Measurements from ENCODE around the gene EIF2B5. TPM values are rescaled to one million over a fixed set of nuclear protein-coding genes. Genes with fewer than 3 reads are reported as not detected.
A peak's percentile ranks its signal among the peaks of the same experiment; 100 is the strongest.

The EIF2B5 gene
- total and polyA plus RNA-seq, 9 of the 15 experiments (the other 6 are each of a cell fraction or from before 2014, with no cell fraction given): 19.1 to 92.4 (median 74.0) TPM

DNA sequence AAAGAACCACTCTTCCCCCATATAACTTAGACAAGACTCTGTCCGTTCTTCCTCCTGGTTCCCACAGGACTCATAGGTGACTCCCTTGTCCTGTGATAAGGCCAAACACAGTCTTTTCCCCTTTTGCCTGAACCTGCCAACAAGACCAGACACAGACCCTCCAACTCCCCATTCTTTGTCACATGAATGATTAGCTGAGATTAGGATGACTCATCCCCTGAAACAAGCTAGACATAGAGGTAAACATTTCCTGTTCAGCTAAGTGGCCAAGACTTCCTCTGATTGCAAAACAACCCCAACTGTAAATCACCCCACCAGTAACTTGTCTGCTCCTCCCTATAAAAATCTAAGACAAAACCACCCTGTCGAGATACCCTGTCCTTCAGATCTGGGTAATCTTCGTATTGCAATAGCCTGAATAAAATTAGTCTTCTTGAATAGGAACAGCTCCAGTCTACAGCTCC, 49.7 kb upstream of the EIF2B5 start (continued):
- TF ChIP-seq, protein P1, sequence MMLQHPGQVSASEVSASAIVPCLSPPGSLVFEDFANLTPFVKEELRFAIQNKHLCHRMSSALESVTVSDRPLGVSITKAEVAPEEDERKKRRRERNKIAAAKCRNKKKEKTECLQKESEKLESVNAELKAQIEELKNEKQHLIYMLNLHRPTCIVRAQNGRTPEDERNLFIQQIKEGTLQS (IDR thresholded peaks at IDR 0.05): peak; percentile 99
- TF ChIP-seq, protein P1 (CRISPR knock-in tag; conservative IDR thresholded peaks at IDR 0.05): peak; percentile 64; the same call in 1 of the 2 replicates
- TF ChIP-seq SMARCE1 (IDR thresholded peaks at IDR 0.05): peak; percentile 93
- peak; percentile 94 to 96 for TF ChIP-seq TRIM24 (IDR thresholded peaks at IDR 0.05)
- no peak for TF ChIP-seq SIRT6 (IDR thresholded peaks at IDR 0.05; ENCODE audit: low read depth, low read length)
- peak; percentile 50; the same call in 1 of the 2 replicates for TF ChIP-seq TEAD4 (IDR thresholded peaks at IDR 0.05; ENCODE audit: low read length)
- no peak for TF ChIP-seq TEAD4 (CRISPR knock-in tag; IDR thresholded peaks at IDR 0.05; ENCODE audit: borderline replicate concordance)
- TF ChIP-seq TCF3 (CRISPR knock-in tag; IDR thresholded peaks at IDR 0.05): peak; percentile 30; the same call in 1 of the 2 replicates
- no peak for TF ChIP-seq ZNF431 (CRISPR knock-in tag; IDR thresholded peaks at IDR 0.05)
- no peak for TF ChIP-seq SIN3B (IDR thresholded peaks at IDR 0.05; ENCODE audit: low read depth)
- TF ChIP-seq MEIS2 (IDR thresholded peaks at IDR 0.05; ENCODE audit: partially characterized antibody): peak; percentile 97
- TF ChIP-seq, protein P2, sequence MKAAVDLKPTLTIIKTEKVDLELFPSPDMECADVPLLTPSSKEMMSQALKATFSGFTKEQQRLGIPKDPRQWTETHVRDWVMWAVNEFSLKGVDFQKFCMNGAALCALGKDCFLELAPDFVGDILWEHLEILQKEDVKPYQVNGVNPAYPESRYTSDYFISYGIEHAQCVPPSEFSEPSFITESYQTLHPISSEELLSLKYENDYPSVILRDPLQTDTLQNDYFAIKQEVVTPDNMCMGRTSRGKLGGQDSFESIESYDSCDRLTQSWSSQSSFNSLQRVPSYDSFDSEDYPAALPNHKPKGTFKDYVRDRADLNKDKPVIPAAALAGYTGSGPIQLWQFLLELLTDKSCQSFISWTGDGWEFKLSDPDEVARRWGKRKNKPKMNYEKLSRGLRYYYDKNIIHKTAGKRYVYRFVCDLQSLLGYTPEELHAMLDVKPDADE (conservative IDR thresholded peaks at IDR 0.05; ENCODE audit: control insufficient read depth, low read depth, low read length): no peak
- peak; percentile 51 for TF ChIP-seq CBFA2T2 (conservative IDR thresholded peaks at IDR 0.05)
- no peak for TF ChIP-seq CC2D1A (IDR thresholded peaks at IDR 0.05)
- peak; percentile 61 for TF ChIP-seq GABPA (tag; conservative IDR thresholded peaks at IDR 0.05; ENCODE audit: low read depth)
- TF ChIP-seq U2AF2 (optimal IDR thresholded peaks at IDR 0.05; ENCODE audit: low read depth, low read length): no peak
- no peak for TF ChIP-seq HNRNPLL (IDR thresholded peaks at IDR 0.05; ENCODE audit: low read depth, low read length, poor library complexity, severe bottlenecking)
- peak; percentile 76 for TF ChIP-seq SOX6 (IDR thresholded peaks at IDR 0.05)
- peak; percentile 66; the same call in 1 of the 2 replicates for TF ChIP-seq EHMT2 (IDR thresholded peaks at IDR 0.05)
- TF ChIP-seq, protein P3, sequence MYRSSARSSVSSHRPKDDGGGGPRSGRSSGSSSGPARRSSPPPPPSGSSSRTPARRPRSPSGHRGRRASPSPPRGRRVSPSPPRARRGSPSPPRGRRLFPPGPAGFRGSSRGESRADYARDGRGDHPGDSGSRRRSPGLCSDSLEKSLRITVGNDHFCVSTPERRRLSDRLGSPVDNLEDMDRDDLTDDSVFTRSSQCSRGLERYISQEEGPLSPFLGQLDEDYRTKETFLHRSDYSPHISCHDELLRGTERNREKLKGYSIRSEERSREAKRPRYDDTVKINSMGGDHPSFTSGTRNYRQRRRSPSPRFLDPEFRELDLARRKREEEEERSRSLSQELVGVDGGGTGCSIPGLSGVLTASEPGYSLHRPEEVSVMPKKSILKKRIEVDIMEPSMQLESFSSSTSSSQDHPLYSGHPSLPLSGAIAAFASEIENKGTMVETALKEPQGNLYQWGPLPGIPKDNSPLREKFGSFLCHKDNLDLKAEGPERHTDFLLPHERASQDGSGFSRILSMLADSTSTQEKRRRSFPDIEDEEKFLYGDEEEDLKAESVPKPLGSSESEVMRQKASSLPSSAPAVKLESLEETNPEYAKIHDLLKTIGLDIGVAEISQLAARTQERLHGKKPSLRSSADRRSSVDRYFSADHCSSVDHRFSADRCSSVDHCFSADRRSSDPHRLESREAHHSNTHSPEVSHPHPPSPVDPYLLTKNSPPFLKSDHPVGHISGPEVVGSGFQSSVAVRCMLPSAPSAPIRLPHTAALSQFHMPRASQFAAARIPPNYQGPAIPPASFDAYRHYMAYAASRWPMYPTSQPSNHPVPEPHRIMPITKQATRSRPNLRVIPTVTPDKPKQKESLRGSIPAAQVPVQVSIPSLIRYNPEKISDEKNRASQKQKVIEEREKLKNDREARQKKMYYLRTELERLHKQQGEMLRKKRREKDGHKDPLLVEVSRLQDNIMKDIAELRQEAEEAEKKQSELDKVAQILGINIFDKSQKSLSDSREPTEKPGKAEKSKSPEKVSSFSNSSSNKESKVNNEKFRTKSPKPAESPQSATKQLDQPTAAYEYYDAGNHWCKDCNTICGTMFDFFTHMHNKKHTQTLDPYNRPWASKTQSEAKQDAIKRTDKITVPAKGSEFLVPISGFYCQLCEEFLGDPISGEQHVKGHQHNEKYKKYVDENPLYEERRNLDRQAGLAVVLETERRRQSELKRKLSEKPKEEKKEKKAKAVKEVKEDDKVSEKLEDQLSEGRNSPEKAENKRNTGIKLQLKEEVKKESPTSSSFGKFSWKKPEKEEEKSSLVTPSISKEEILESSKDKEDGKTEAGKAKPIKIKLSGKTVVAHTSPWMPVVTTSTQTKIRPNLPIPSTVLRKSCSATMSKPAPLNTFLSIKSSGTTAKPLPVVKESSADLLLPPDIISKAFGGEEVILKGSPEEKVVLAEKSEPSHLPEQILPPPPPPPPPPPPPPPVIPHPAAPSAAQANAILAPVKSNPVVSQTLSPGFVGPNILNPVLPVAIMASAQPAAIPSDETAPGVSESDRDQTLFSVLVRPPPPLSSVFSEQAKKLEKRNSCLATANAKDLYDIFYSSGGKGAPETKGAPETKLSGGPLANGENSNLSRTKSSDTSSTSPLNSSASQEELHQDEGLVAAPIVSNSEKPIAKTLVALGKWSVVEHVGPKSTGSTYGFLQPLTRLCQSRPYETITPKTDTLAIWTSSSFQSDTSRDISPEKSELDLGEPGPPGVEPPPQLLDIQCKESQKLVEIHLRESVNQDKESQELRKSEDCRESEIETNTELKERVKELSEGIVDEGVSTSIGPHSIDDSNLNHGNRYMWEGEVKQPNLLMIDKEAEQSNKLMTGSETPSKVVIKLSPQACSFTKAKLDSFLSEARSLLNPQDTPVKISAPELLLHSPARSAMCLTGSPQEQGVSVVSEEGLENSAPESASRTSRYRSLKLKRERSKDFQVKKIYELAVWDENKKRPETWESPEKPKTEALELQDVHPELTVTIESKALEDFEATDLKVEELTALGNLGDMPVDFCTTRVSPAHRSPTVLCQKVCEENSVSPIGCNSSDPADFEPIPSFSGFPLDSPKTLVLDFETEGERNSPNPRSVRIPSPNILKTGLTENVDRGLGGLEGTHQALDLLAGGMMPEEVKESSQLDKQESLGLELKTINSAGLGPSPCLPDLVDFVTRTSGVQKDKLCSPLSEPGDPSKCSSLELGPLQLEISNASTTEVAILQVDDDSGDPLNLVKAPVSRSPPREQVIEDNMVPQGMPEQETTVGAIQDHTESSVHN (IDR thresholded peaks at IDR 0.05; ENCODE audit: borderline replicate concordance in 1 of 2, low read depth in 1 of 2): peak in 1 of 2 experiments; percentile 52; a peak in 1 of 4 replicates
